Fibroblast of upper back skin (primary cell): Measurements from ENCODE around the gene MYH14.

Source experiments
- DNase-seq: peaks from one replicate; pipeline ENCODE4 v3.0.0-alpha.2; 2013

MYH14 gene

DNA sequence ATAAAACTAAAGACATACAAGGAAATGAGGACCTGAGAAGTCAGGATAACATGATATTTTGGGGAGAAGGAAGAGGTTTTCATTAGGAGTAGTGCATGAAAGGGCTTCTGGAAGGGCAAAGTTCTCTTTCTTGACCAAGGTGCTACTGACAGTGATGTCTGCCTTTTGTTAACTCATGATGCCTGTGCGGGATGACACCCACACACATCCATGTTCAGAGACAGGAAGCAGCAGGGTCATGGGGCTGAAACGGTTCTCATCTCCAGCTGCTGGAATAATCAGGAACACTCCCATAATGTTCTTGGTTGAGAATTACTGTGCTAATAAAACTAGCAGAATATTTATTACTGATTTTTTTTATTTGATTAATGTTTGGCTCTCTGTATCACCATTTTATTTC, 96.6 kb downstream of the MYH14 start:
- DNase-seq, result no peak

GRCh38 chr19:50300814-50301606, 97.6 kb downstream of the MYH14 start:
- DNase-seq, result peak; percentile 12

- no peak for DNase-seq
Observed at GRCh38 chr19:50301607-50301971, 98.2 kb downstream of the MYH14 start.

DNA sequence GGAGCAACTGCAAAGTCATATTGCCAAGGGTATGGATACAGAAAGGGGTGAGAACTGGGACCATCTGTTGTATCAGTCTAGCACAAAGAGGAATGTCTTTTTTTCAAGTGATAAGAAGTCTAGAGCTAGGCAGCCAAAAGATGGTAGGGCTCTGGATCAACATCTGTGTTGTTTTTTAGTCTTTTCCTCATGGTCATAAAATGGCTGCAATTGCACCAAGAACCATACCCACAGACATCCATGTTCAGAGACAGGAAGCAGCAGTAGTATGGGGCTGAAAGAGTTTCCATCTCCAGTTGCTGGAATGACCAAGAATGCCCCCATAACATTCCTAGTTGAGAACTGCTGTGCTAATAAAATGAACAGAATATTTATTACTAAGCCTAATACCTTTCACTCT, 100.1 kb downstream of the MYH14 start:
- DNase-seq, result no peak

GRCh38 chr19:50308991-50309390, 105.6 kb downstream of the MYH14 start:
- no peak for DNase-seq

GRCh38 chr19:50309396-50310125, 106.1 kb downstream of the MYH14 start:
- DNase-seq, result no peak

- DNase-seq, result no peak
Observed at GRCh38 chr19:50310759-50311465, 107.5 kb downstream of the MYH14 start.

- DNase-seq, result no peak
Observed at GRCh38 chr19:50311723-50312635, 108.6 kb downstream of the MYH14 start.

GRCh38 chr19:50312967-50313811, 109.8 kb downstream of the MYH14 start:
- DNase-seq, result no peak

- DNase-seq, result no peak
Observed at GRCh38 chr19:50313812-50314536, 110.6 kb downstream of the MYH14 start.

DNA sequence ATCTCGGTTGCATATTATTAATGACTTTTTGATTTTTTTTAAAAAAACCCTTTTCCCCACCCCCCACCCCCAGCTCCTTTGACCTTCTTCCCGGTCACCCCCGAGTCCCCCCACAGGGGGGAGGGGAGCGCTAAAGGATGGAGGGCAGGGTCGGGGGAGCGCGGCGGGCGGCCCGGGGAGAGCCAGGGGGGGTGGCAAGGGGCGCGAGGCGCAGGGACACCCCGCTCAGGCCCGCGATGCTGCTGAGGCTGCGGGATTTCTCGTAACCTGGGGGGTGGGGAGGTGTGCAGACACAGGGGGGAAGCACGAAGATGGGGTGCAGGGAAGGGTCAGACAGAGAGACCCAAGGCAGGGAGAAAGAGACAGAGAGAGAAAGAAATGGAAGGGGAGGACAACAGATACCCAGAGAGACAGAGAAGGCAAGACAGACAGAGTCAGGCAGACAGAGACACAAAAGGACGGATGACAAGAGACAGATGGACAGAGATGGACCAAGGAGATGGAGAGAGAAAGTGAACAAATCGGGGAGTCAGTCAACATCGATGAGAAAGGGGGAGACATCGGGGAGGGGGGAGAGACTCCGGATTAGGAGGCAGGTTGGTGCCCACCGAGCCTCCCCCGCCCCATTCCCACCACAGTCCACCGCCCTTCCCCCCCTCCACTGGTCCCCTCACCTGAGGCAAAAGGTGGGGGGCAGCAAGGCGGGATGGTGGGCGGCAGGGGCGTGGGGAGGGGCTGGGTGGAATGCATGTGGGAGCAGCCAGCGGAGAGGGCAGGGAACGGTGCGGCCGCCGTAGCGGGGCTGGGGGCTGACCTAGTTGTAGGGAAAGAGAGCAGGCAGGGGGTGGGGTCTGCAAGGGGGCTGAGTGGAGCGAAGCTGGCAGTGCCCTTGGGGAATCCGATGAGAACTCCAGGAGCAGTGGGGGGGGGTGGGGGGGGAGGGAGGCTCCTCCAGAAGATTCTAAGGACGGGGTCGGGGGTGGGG, 111.6 kb downstream of the MYH14 start:
- no peak for DNase-seq

- no peak for DNase-seq
Observed at GRCh38 chr19:50315773-50316448, 112.5 kb downstream of the MYH14 start.

DNA sequence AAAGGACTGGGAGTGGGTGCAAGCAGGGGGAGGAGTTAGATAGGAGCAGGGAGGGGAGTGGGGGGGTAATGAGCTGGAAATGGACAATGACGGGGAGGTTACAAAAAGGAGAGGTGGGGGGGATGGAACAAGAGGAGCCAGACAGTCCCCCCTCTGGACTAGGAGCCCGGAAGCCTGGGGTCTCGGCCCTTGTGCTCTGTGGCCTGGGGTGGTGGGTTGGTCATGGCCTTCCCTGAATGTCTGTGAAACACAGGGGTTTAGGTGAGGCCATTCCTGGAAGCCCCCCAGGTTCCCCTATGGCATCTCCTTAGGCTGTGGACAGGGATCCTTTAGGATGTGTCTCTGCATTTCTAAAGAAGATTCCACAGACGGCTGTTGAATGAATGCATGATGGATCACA, 113.7 kb downstream of the MYH14 start:
- no peak for DNase-seq

DNA sequence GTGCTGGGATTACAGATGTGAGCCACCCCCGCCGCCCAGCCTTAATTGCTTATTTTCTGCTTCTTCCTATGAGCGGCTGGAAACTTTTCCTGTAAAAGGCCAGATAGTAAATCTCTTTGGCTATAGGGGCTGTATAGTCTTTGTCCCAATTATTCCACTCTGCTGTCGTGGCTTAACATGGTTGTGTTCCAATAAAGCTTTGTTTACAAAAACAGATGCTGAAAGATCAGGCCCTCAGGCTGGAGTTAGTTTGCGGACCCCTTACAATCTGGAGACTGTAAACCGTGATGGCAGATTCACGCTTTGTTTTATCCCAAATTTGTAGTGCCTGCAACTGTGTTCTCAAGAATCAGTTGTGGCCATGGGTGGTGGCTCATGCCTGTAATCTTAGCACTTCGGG, 115.0 kb downstream of the MYH14 start:
- DNase-seq, result no peak

DNA sequence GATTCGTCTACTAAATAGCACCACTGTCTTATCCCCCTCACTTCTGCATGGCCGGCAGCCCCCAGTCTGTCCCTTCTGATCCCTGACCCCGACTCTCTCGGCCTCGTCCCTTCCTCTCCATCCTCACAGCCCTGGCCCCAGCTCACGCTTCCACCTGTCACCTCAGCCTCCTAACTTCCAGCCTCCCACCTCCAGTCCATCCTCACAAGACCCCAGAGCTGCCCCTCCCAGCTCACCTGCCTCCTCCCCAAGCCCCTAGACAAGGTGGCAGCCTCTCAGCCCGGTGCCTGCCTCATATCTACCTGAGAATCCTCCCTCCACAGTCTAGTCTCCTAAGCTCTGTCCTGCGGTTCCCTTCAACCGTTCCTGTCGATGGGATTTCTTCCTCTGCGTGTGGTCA, 115.7 kb downstream of the MYH14 start:
- DNase-seq, result no peak

DNA sequence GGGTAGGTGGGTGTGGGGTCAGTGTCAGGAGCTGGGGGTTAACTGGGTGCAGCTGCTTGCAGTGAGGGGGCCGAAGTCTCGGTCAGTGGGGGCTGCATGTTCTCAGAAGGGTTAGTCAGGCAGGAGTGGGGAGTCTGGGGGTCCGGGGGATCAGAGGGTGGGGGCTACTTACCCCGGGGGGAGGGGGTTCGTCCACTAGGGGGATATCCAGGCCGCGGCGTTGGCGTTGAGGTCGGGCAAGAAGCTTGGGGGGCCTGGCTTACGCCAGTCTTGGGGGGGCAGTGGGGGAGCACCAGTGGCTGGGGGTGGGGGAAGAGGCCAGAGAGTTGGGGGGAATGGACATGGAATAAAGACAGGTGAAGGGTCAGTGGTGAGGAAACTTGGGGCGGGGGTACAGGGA, 116.6 kb downstream of the MYH14 start:
- DNase-seq, result no peak

DNA sequence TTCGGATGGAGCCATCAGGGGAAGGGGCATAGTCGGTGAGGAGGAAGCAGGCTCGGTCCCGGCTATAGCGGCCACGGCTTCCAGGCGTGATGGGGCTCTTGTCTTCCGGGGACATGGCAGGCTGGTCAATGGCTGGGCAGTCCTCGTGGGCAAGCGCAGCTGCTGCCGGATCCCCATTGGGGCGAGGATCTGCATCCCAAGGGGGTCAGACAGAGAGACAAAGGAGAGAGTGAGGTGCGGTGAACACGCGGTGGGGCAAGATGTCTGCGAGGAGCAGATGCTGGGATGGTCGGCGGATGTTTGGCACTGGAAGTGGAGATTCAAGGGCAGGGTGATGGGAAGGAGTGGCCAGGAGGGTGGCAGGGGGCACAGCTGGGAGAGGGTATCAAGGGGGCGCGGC, 117.2 kb downstream of the MYH14 start:
- no peak for DNase-seq

GRCh38 chr19:50321831-50322230, 118.4 kb downstream of the MYH14 start:
- DNase-seq, result no peak

DNA sequence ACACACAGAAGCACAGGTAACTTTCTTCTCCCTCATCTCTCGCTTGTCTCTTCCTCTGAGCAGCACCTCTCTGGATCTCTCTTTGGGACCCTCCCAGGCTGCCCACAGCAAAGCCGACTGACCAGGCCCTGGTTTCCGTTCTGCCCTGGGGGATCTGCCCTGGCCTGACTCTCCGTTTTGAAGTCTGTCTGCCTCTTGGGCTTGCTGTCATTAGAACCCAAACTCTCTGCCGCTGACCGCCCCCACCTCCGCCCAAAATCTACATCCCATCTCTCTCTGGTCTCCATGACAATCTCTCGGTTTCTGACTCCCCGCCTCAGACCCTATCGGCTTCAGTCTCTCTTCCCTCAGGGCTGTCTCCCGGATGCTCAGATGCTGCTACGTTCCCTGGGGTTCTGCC, 118.8 kb downstream of the MYH14 start:
- no peak for DNase-seq
